ENCODE data around the gene UCHL5. TPM values are rescaled to one million over a fixed set of nuclear protein-coding genes. Genes with fewer than 3 reads are reported as not detected.

The UCHL5 gene
- total RNA-seq, 1 donor from 2014 or later = 26.0 TPM

DNA sequence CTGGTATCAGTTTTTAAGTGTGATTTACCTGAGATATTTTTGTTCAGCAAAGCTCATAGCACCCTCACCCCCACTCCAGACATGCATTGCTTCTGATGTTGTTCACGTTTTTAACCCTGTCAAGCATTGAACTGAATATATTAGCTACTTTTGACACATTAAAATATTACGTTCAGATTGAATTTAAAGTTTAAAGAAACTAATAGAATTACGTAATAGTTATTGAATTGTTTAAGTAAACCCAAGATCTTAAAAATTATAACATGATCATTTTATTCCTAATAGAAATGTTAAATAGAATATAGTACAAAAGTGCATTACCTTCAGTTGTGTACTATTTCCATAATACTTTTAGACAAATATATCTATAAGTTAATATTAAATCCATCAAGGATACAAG lies 27.2 kb upstream of the UCHL5 start:
- DNase-seq (no peak), ATAC-seq (no peak)
- TF ChIP-seq, protein P1, sequence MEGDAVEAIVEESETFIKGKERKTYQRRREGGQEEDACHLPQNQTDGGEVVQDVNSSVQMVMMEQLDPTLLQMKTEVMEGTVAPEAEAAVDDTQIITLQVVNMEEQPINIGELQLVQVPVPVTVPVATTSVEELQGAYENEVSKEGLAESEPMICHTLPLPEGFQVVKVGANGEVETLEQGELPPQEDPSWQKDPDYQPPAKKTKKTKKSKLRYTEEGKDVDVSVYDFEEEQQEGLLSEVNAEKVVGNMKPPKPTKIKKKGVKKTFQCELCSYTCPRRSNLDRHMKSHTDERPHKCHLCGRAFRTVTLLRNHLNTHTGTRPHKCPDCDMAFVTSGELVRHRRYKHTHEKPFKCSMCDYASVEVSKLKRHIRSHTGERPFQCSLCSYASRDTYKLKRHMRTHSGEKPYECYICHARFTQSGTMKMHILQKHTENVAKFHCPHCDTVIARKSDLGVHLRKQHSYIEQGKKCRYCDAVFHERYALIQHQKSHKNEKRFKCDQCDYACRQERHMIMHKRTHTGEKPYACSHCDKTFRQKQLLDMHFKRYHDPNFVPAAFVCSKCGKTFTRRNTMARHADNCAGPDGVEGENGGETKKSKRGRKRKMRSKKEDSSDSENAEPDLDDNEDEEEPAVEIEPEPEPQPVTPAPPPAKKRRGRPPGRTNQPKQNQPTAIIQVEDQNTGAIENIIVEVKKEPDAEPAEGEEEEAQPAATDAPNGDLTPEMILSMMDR (IDR thresholded peaks at IDR 0.05) = no peak
- Histone ChIP-seq H3K4me1 (no peaks in the 10 kb centered on the region), H3K27ac (no peak overlapping the region), H3K27me3 (ENCODE audit: low read depth) (no peaks in the 10 kb centered on the region), H3K9me3 (no peaks in the 10 kb centered on the region), H3K4me3 (no peak overlapping the region), H3K36me3 (peaks cover 71% of the 10 kb centered on the region)
- intact Hi-C loops (cut with DNase I) = no loop called here

DNA sequence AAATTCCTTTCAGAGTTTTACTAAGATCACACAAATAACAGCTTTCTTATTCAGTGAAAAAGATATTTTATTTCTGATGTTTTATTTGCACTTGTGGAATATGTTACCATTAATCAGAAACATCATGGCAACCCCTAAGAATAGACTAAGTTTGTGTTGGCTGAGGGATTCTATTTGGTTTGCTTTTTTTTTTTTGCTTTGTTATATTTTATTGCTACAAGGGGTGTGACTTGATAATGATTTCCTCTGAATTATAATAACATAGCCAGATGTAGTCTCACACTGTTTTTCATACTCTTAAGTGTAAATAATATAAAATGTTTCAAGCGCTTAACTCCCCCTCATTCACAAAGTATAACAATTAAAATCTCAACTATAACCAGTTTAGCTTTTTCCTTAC lies 26.1 kb upstream of the UCHL5 start:
- Histone ChIP-seq H3K27ac (no peak overlapping the region), H3K9me3 (no peaks in the 10 kb centered on the region), H3K4me3 (no peak overlapping the region), H3K27me3 (ENCODE audit: low read depth) (no peaks in the 10 kb centered on the region), H3K4me1 (no peaks in the 10 kb centered on the region), H3K36me3 (peaks cover 61% of the 10 kb centered on the region)
- intact Hi-C loops (cut with DNase I) = no loop called here
- DNase-seq (no peak), ATAC-seq (no peak)
- TF ChIP-seq, protein P1 (IDR thresholded peaks at IDR 0.05) = no peak

DNA sequence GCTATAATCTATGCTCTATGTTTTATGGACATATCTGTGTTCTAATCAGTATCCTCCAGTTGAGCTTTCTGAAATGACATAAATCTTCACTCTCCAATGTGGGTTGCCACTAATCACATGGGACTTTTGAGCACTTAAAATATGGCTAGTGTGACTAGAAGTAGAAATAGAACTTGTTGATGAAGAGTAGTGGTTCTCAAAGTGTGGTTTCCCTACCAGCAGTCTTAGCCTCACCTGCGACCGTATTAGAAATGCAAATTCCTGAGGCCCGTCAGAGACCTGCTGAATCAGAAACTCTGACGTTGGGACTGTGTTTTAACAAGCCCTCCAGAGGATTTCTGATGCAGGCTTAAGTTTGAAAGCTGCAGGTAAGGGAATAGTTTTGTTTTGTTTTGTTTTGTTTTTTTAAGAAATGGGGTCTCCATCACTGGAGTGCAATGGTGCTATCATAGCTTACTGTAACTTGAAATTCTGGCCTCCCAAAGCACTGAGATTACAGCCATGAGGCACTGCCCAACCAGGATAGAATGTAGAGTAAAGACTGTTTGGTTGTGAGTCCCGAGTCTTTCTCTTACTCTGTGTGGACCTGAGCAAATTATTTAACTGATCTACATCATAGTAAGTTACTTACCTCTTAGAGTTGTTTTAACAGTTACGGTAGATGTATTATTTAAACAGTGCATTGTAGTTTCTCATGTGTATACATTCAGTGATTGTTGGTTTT lies 24.4 kb upstream of the UCHL5 start:
- ATAC-seq = no peak
- Histone ChIP-seq H3K9me3 (no peaks in the 10 kb centered on the region), H3K4me1 (no peaks in the 10 kb centered on the region), H3K27me3 (ENCODE audit: low read depth) (no peaks in the 10 kb centered on the region), H3K27ac (no peak overlapping the region), H3K4me3 (no peak overlapping the region), H3K36me3 (peaks cover 70% of the 10 kb centered on the region)
- intact Hi-C loops (cut with DNase I) = no loop called here
- no peak for DNase-seq
- TF ChIP-seq, protein P1 (IDR thresholded peaks at IDR 0.05) = no peak

DNA sequence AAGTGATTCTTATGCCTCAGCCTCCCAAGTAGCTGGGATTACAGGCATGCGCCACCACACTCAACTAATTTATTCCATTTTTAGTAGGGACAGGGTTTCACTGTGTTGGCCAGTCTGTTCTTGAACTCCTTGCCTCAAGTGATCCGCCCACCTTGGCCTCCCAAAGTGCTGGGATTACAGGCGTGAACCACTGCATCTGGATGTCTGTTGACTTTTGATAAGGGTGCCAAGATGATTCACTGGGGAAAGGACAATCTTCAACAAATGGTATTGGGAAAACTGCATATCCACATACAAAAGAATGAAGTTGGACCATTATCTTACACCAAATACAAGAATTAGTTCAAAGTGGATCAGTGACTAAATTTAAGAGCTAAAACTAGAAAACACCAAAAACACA lies 20.0 kb upstream of the UCHL5 start:
- no peaks in the 10 kb centered on the region for H3K4me1 ChIP-seq
- no peak for DNase-seq
- H3K4me3 ChIP-seq = no peak overlapping the region
- H3K27ac ChIP-seq = no peak overlapping the region
- H3K36me3 ChIP-seq = peaks cover 73% of the 10 kb centered on the region
- ATAC-seq = no peak
- no peaks in the 10 kb centered on the region for H3K27me3 ChIP-seq (ENCODE audit: low read depth)
- TF ChIP-seq, protein P1 (IDR thresholded peaks at IDR 0.05) = no peak
- H3K9me3 ChIP-seq = no peaks in the 10 kb centered on the region
- intact Hi-C loops (cut with DNase I) = no loop called here

DNA sequence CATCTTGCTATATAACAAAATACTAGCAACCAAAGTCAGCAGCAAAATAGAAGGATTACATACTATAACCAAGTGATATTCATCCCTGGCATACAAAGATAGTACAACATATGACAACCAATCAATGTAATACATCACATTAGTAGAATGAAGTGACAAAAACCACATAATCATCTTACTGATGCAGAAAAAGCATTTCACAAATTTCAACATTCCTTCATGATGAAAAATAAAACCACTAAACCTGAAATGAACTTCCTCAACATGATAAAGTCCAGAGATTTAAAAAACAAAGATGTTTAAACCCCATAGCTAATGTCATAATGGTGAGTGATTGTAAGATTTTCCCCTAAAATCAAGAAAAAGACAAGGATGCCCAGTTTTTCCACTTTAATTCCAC lies 18.8 kb upstream of the UCHL5 start:
- Histone ChIP-seq H3K27ac (no peak overlapping the region), H3K9me3 (no peaks in the 10 kb centered on the region), H3K4me1 (no peaks in the 10 kb centered on the region), H3K27me3 (ENCODE audit: low read depth) (no peaks in the 10 kb centered on the region), H3K4me3 (no peak overlapping the region), H3K36me3 (peaks cover 61% of the 10 kb centered on the region)
- TF ChIP-seq, protein P1 (IDR thresholded peaks at IDR 0.05) = no peak
- ATAC-seq = no peak
- DNase-seq = no peak
- intact Hi-C loops (cut with DNase I) = no loop called here

Measured in lower lobe of right lung (tissue), 2 donors.